Activated T-cell treated with anti-CD3 and anti-CD28 coated beads, Interleukin-2, amount 50 U/mL, for 24 hours (primary cell): ENCODE data around the gene JOSD1.

Experiments
- DNase-seq: peaks from one replicate; pipeline ENCODE4 v3.0.0-alpha.2; 2020
- H3K27ac Mint-ChIP-seq: 2 replicates; pipeline ENCODE4 v1.8.0; 2020; ENCODE audit warnings: mild to moderate bottlenecking, mixed read lengths
- H3K27me3 Mint-ChIP-seq: 2 replicates; pipeline ENCODE4 v1.8.0; 2020; ENCODE audit warnings: mixed read lengths
- H3K36me3 Mint-ChIP-seq: 2 replicates; pipeline ENCODE4 v1.8.0; 2020; ENCODE audit warnings: low read depth, mixed read lengths
- H3K4me1 Mint-ChIP-seq: 2 replicates; pipeline ENCODE4 v1.8.0; 2020; ENCODE audit warnings: low read depth, mixed read lengths
- H3K4me3 Mint-ChIP-seq: 2 replicates; pipeline ENCODE4 v1.8.0; 2020; ENCODE audit warnings: mild to moderate bottlenecking, moderate library complexity, mixed read lengths
- H3K9me3 Mint-ChIP-seq: 2 replicates; pipeline ENCODE4 v1.8.0; 2020; ENCODE audit warnings: mixed read lengths

The JOSD1 gene

GRCh38 chr22:38737302-38738060 is 36.7 kb upstream of the JOSD1 start:
- peaks cover 100% of the 10 kb centered on the region for H3K36me3 Mint-ChIP-seq
- no peak for DNase-seq
- H3K4me1 Mint-ChIP-seq = peaks cover 56% of the 10 kb centered on the region
- H3K9me3 Mint-ChIP-seq = no peaks in the 10 kb centered on the region
- H3K4me3 Mint-ChIP-seq = no peak overlapping the region
- H3K27ac Mint-ChIP-seq = peak overlapping the region; percentile 83
- no peaks in the 10 kb centered on the region for H3K27me3 Mint-ChIP-seq

GRCh38 chr22:38736257-38736570 is 35.5 kb upstream of the JOSD1 start:
- Mint-ChIP-seq H3K9me3 (no peaks in the 10 kb centered on the region), H3K27me3 (no peaks in the 10 kb centered on the region), H3K4me1 (peaks cover 52% of the 10 kb centered on the region), H3K27ac (peak overlapping the region; percentile 83), H3K36me3 (peaks cover 100% of the 10 kb centered on the region), H3K4me3 (no peak overlapping the region)
- DNase-seq = no peak

GRCh38 chr22:38735465-38736256 is 34.9 kb upstream of the JOSD1 start:
- H3K36me3 Mint-ChIP-seq = peaks cover 100% of the 10 kb centered on the region
- no peaks in the 10 kb centered on the region for H3K27me3 Mint-ChIP-seq
- no peaks in the 10 kb centered on the region for H3K9me3 Mint-ChIP-seq
- H3K4me1 Mint-ChIP-seq = peaks cover 48% of the 10 kb centered on the region
- H3K27ac Mint-ChIP-seq = peak overlapping the region; percentile 83
- no peak overlapping the region for H3K4me3 Mint-ChIP-seq
- no peak for DNase-seq

- Mint-ChIP-seq H3K4me1 (peaks cover 48% of the 10 kb centered on the region), H3K27ac (peak overlapping the region; percentile 83), H3K9me3 (no peaks in the 10 kb centered on the region), H3K4me3 (no peak overlapping the region), H3K36me3 (peaks cover 100% of the 10 kb centered on the region), H3K27me3 (no peaks in the 10 kb centered on the region)
- no peak for DNase-seq
These were observed 34.4 kb upstream of the JOSD1 start for GRCh38 chr22:38735126-38735464.

GRCh38 chr22:38734421-38735100 is 33.8 kb upstream of the JOSD1 start:
- peak overlapping the region; percentile 83 for H3K27ac Mint-ChIP-seq
- no peaks in the 10 kb centered on the region for H3K9me3 Mint-ChIP-seq
- no peak overlapping the region for H3K4me3 Mint-ChIP-seq
- no peak for DNase-seq
- no peaks in the 10 kb centered on the region for H3K27me3 Mint-ChIP-seq
- H3K36me3 Mint-ChIP-seq = peaks cover 100% of the 10 kb centered on the region
- peaks cover 48% of the 10 kb centered on the region for H3K4me1 Mint-ChIP-seq

GRCh38 chr22:38733724-38734381 is 33.1 kb upstream of the JOSD1 start:
- Mint-ChIP-seq H3K27me3 (no peaks in the 10 kb centered on the region), H3K9me3 (no peaks in the 10 kb centered on the region), H3K4me1 (peaks cover 47% of the 10 kb centered on the region), H3K27ac (peak overlapping the region; percentile 83), H3K4me3 (no peak overlapping the region), H3K36me3 (peaks cover 100% of the 10 kb centered on the region)
- DNase-seq = no peak

- H3K9me3 Mint-ChIP-seq = no peaks in the 10 kb centered on the region
- DNase-seq = peak; percentile 70
- peaks cover 44% of the 10 kb centered on the region for H3K4me1 Mint-ChIP-seq
- no peaks in the 10 kb centered on the region for H3K27me3 Mint-ChIP-seq
- H3K4me3 Mint-ChIP-seq = no peak overlapping the region
- peaks cover 100% of the 10 kb centered on the region for H3K36me3 Mint-ChIP-seq
- H3K27ac Mint-ChIP-seq = peak overlapping the region; percentile 83
These were observed 32.6 kb upstream of the JOSD1 start for GRCh38 chr22:38733329-38733723.

- Mint-ChIP-seq H3K4me3 (no peak overlapping the region), H3K27ac (peak overlapping the region; percentile 83), H3K36me3 (peaks cover 100% of the 10 kb centered on the region), H3K4me1 (peaks cover 35% of the 10 kb centered on the region), H3K27me3 (no peaks in the 10 kb centered on the region), H3K9me3 (no peaks in the 10 kb centered on the region)
- DNase-seq = no peak
These were observed 31.6 kb upstream of the JOSD1 start for GRCh38 chr22:38732251-38732815.

- DNase-seq = no peak
- Mint-ChIP-seq H3K27me3 (no peaks in the 10 kb centered on the region), H3K4me1 (peaks cover 31% of the 10 kb centered on the region), H3K27ac (peak overlapping the region; percentile 83), H3K9me3 (no peaks in the 10 kb centered on the region), H3K4me3 (no peak overlapping the region), H3K36me3 (peaks cover 100% of the 10 kb centered on the region)
These were observed 31.0 kb upstream of the JOSD1 start for GRCh38 chr22:38731703-38732161.

- no peak for DNase-seq
- Mint-ChIP-seq H3K27ac (peak overlapping the region; percentile 42), H3K4me3 (no peak overlapping the region), H3K27me3 (no peaks in the 10 kb centered on the region), H3K9me3 (no peaks in the 10 kb centered on the region), H3K4me1 (peaks cover 20% of the 10 kb centered on the region), H3K36me3 (peaks cover 100% of the 10 kb centered on the region)
These were observed 29.7 kb upstream of the JOSD1 start for GRCh38 chr22:38730411-38730871.

- H3K9me3 Mint-ChIP-seq = no peaks in the 10 kb centered on the region
- peak overlapping the region; percentile 42 for H3K27ac Mint-ChIP-seq
- H3K27me3 Mint-ChIP-seq = no peaks in the 10 kb centered on the region
- H3K4me1 Mint-ChIP-seq = peaks cover 16% of the 10 kb centered on the region
- H3K36me3 Mint-ChIP-seq = peaks cover 100% of the 10 kb centered on the region
- no peak for DNase-seq
- H3K4me3 Mint-ChIP-seq = no peak overlapping the region
These were observed 29.2 kb upstream of the JOSD1 start for GRCh38 chr22:38729946-38730345.

- Mint-ChIP-seq H3K27ac (peak overlapping the region; percentile 74), H3K27me3 (no peaks in the 10 kb centered on the region), H3K36me3 (peaks cover 100% of the 10 kb centered on the region), H3K4me1 (peaks cover 10% of the 10 kb centered on the region), H3K4me3 (no peak overlapping the region), H3K9me3 (no peaks in the 10 kb centered on the region)
- DNase-seq = no peak
These were observed 28.4 kb upstream of the JOSD1 start for GRCh38 chr22:38728871-38729796.
